HCT116 (cell line): ENCODE results near the gene POC1A. TPM values are rescaled to one million over a fixed set of nuclear protein-coding genes. Genes with fewer than 3 reads are reported as not detected.

ENCODE experiments used
- ATAC-seq: fragments of 200-7000 bp; cut with Tn5 transposase; 2 replicates; pipeline ENCODE4 v1.9.1; 2020; ENCODE audit warnings: mild to moderate bottlenecking, moderate library complexity
- BruUV-seq: library from RNA; stranded (reverse); fragments of 400-500 nt; replicated peaks from 2 replicates; lab custom pipeline; 2021; lab: Mats Ljungman, UMichigan
- CTCF ChIA-PET: fragments of 300-600 bp; sonication (Branson Sonifier 250); formaldehyde crosslinking; loops from one replicate; lab custom pipeline; 2021; ENCODE audit warnings: antibody characterized with exemption; lab: Charles Lee
- POLR2A ChIA-PET: fragments of 300-600, 350-600 bp; sonication (Branson Sonifier 250); formaldehyde crosslinking; loops from one replicate; lab custom pipeline; 2021; ENCODE audit warnings: antibody characterized with exemption; lab: Charles Lee
- RAD21 ChIA-PET, 2 experiments: fragments of 300-600 bp; sonication (Branson Sonifier 250); formaldehyde crosslinking; loops; one replicate each; lab custom pipeline; 2023; ENCODE audit warnings: low total read pairs in 2 of 2; ENCODE audit not compliant: uncharacterized antibody in 2 of 2, unreplicated experiment in 2 of 2, low non-redundant PET in 1 of 2; lab: Charles Lee
- DNase-seq: peaks from one replicate; pipeline ENCODE4 v3.0.0-alpha.2; 2010; ENCODE audit warnings: low read depth, low spot score
- H2AFZ ChIP-seq: fragments of 200-600 bp; shearing (Covaris generic), sonication (generic); 2 replicates; pipeline ENCODE4 v1.6.1; 2017; ENCODE audit warnings: low read depth, mixed run types, mixed read lengths, antibody characterized with exemption, low read length; ENCODE audit not compliant: poor library complexity, severe bottlenecking
- H3K27ac ChIP-seq: 2 replicates; pipeline ENCODE4 v1.5.1; 2012; ENCODE audit warnings: low read depth, low read length
- H3K27me3 ChIP-seq: fragments of 200-600 bp; sonication (generic); 2 replicates; pipeline ENCODE4 v1.6.1; 2016; ENCODE audit warnings: mixed run types, low read length, mixed read lengths; ENCODE audit not compliant: insufficient read depth
- H3K36me3 ChIP-seq, 2 experiments: fragments of 200-500 bp in 1 of 2; fragments of 200-600 bp in 1 of 2; sonication (Bioruptor generic) in 1 of 2; sonication (generic) in 1 of 2; 2 replicates each; pipeline versions ENCODE4 v1.5.1 to v1.6.1; 2014 to 2016; ENCODE audit warnings: low read length in 2 of 2, inconsistent platforms in 1 of 2, mixed read lengths in 1 of 2, mixed run types in 1 of 2; ENCODE audit not compliant: insufficient read depth in 2 of 2, control insufficient read depth in 1 of 2
- H3K4me1 ChIP-seq, 2 experiments: fragments of 200-600 bp in 1 of 2; sonication (generic) in 1 of 2; 2 replicates each; pipeline versions ENCODE4 v1.5.1 to v1.6.1; 2012 to 2017; ENCODE audit warnings: low read length in 2 of 2, inconsistent platforms in 1 of 2, mild to moderate bottlenecking in 1 of 2, mixed read lengths in 1 of 2, mixed run types in 1 of 2, moderate library complexity in 1 of 2; ENCODE audit not compliant: insufficient read depth in 2 of 2, control insufficient read depth in 1 of 2
- H3K4me2 ChIP-seq: fragments of 200-600 bp; sonication (generic); 2 replicates; pipeline ENCODE4 v1.6.1; 2017; ENCODE audit warnings: mixed run types, low read length, mixed read lengths
- H3K4me3 ChIP-seq, 2 experiments: fragments of 200-600 bp in 1 of 2; sonication (generic) in 1 of 2; replicated peaks in 1 of 2; 2 replicates each; pipeline ENCODE4 v1.5.1; 2011 to 2016; ENCODE audit warnings: low read length in 2 of 2, control low read depth in 1 of 2, low read depth in 1 of 2, mild to moderate bottlenecking in 1 of 2, mixed read lengths in 1 of 2, mixed run types in 1 of 2
- H3K79me2 ChIP-seq: fragments of 200-600 bp; sonication (generic); 2 replicates; pipeline ENCODE4 v1.6.1; 2017; ENCODE audit warnings: mild to moderate bottlenecking, mixed run types, low read length, moderate library complexity, mixed read lengths; ENCODE audit not compliant: insufficient read depth
- H3K9ac ChIP-seq: fragments of 200-600 bp; sonication (generic); 2 replicates; pipeline ENCODE4 v1.6.1; 2016; ENCODE audit warnings: low read length, mixed read lengths
- H3K9me2 ChIP-seq: fragments of 200-600 bp; sonication (generic), shearing (Covaris generic); 2 replicates; pipeline ENCODE4 v1.6.1; 2017; ENCODE audit warnings: mixed run types, mild to moderate bottlenecking, moderate library complexity; ENCODE audit not compliant: insufficient read depth
- H3K9me3 ChIP-seq, 2 experiments: fragments of 200-500 bp in 1 of 2; fragments of 200-600 bp in 1 of 2; sonication (Bioruptor generic) in 1 of 2; sonication (generic) in 1 of 2; 2 replicates each; pipeline ENCODE4 v1.6.1; 2014 to 2017; ENCODE audit warnings: low read length in 2 of 2, mixed read lengths in 2 of 2, inconsistent platforms in 1 of 2, low read depth in 1 of 2, mild to moderate bottlenecking in 1 of 2, mixed run types in 1 of 2, moderate library complexity in 1 of 2; ENCODE audit not compliant: control insufficient read depth in 1 of 2, insufficient read depth in 1 of 2
- H4K20me1 ChIP-seq: fragments of 200-600 bp; sonication (generic), shearing (Covaris generic); 2 replicates; pipeline ENCODE4 v1.6.1; 2017; ENCODE audit warnings: mixed run types, mild to moderate bottlenecking, moderate library complexity; ENCODE audit not compliant: insufficient read depth
- CEBPB ChIP-seq: IDR thresholded peaks from 2 replicates; pipeline ENCODE4 v1.6.1; 2012; ENCODE audit warnings: low read depth
- ELF1 ChIP-seq: IDR thresholded peaks from 2 replicates; pipeline ENCODE4 v1.6.1; 2012; ENCODE audit warnings: low read depth, borderline replicate concordance
- EZH2 ChIP-seq: fragments of 200-600 bp; sonication (generic); IDR thresholded peaks from 2 replicates; pipeline ENCODE4 v1.6.1; 2017; ENCODE audit warnings: antibody characterized with exemption, mixed run types
- EZH2phosphoT487 ChIP-seq: fragments of 200-600 bp; IDR thresholded peaks from 2 replicates; pipeline ENCODE4 v1.6.1; 2018; ENCODE audit warnings: antibody characterized with exemption, borderline replicate concordance
- FOSL1 ChIP-seq: IDR thresholded peaks from 2 replicates; pipeline ENCODE4 v1.6.1; 2012; ENCODE audit warnings: low read depth
- POLR2A ChIP-seq: IDR thresholded peaks from 2 replicates; pipeline ENCODE4 v1.7.0; 2011; ENCODE audit warnings: borderline replicate concordance; ENCODE audit not compliant: insufficient read depth, insufficient read length; ENCODE audit errors: extremely low read depth
- SP1 ChIP-seq: IDR thresholded peaks from 2 replicates; pipeline ENCODE4 v1.6.1; 2012; ENCODE audit warnings: low read depth
- SRF ChIP-seq: IDR thresholded peaks from 2 replicates; pipeline ENCODE4 v1.6.1; 2012; ENCODE audit warnings: low read depth
- TCF7L2 ChIP-seq: IDR thresholded peaks from 2 replicates; pipeline ENCODE4 v1.7.0; 2011; ENCODE audit warnings: borderline replicate concordance, inconsistent platforms; ENCODE audit not compliant: insufficient read depth, insufficient read length; ENCODE audit errors: extremely low read depth
- intact Hi-C: fragments of 100-400 bp; cut with micrococcal nuclease; formaldehyde crosslinking; loops from 2 replicates; pipeline ENCODE4 v1.10.0; 2022
- total RNA-seq: library from RNA; stranded (reverse); gene quantifications from one replicate; pipeline ENCODE4 v1.2.1, GENCODE V29; 2021; ENCODE audit not compliant: unreplicated experiment
- TF ChIP-seq, protein P1 (sequence below): IDR thresholded peaks from 2 replicates; pipeline ENCODE4 v1.6.1; 2012
- TF ChIP-seq, protein P2 (sequence below): IDR thresholded peaks from 2 replicates; pipeline ENCODE4 v1.6.1; 2012

POC1A gene
- total RNA-seq, 1 experiment from 2014 or later, result 34.0 TPM

DNA sequence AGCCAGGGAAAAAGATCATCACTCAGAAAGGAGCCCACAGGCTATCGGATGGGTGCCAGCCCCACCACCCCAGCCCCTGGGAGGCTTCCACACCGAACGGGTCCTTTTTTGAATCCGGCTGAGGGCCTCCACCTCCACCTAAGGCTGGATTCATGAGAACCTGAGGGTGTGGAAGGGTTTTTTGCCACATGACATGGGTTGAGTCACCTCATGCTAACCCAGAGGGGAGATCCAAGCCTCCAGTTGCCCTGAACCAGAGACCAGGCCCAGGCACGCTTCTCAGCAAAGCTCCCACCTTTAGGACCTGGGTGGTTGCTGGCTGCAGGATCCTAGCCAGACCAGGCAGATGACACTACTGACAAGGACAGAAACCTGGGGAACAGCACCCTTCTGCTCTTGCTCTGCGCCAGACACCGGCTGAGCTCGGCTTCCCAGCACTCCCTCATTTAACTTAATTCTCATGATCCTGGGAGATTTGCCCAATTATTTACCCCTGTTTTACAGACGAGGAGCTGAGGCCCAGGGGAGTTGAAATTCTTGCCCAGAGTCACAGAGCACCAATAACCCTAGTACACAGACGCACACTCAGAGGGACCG lies 123.4 kb downstream of the POC1A start:
- H3K27ac ChIP-seq, result no peak overlapping the region
- ChIA-PET RAD21 (no interaction called here), CTCF (interaction anchor here (2.8 kb wide), 1 partner anchor 22 kb away, joined by 7 read pairs; no protein-coding TSS in a partner anchor), POLR2A (no interaction called here)
- H3K9me2 ChIP-seq, result no peaks in the 10 kb centered on the region
- H4K20me1 ChIP-seq, result no peaks in the 10 kb centered on the region
- no peaks in the 10 kb centered on the region for H3K9me3 ChIP-seq
- no peaks in the 10 kb centered on the region for H3K27me3 ChIP-seq
- BruUV-seq, result no TSS peak
- TF ChIP-seq CEBPB (no peak), EZH2 (no peak)
- no peak overlapping the region for H3K4me3 ChIP-seq
- H2AFZ ChIP-seq, result no peak overlapping the region
- intact Hi-C loops, result no loop called here
- H3K9ac ChIP-seq, result no peak overlapping the region
- H3K4me1 ChIP-seq, result peaks cover 4 to 15% of the 10 kb centered on the region in 2 experiments
- H3K79me2 ChIP-seq, result no peaks in the 10 kb centered on the region
- ATAC-seq (no peak), DNase-seq (no peak)
- H3K36me3 ChIP-seq, result no peaks in the 10 kb centered on the region
- no peak overlapping the region for H3K4me2 ChIP-seq

DNA sequence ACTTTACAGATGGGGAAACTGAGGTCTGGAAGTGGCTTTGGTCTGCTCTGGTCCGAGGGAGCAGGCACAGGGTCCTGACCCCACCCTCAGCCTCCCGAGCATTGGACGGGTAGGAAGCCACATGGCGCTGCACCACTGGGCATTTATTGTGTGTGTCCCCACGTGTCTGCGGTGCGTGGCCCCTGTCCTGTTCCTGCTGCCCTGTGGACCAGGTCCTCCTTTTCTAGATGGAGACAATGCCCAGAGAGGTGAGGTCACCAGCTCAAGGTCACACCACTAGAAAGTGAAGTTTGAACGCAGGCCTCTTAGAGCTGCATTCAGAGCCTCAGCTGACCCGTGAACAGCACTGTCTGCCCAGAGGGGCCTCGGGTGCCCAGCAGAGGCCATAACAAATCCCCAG lies 124.7 kb downstream of the POC1A start:
- Histone ChIP-seq H3K9ac (no peak overlapping the region), H4K20me1 (no peaks in the 10 kb centered on the region), H2AFZ (no peak overlapping the region), H3K27ac (no peak overlapping the region), H3K4me1 (peaks cover 4 to 15% of the 10 kb centered on the region in 2 experiments), H3K27me3 (no peaks in the 10 kb centered on the region), H3K9me2 (no peaks in the 10 kb centered on the region), H3K79me2 (no peaks in the 10 kb centered on the region), H3K4me2 (no peak overlapping the region), H3K36me3 (no peaks in the 10 kb centered on the region), H3K9me3 (no peaks in the 10 kb centered on the region), H3K4me3 (no peak overlapping the region)
- TF ChIP-seq SRF (no peak), TCF7L2 (no peak), FOSL1 (no peak), EZH2phosphoT487 (no peak), ELF1 (no peak), POLR2A (no peak), SP1 (no peak)
- TF ChIP-seq, protein P1, sequence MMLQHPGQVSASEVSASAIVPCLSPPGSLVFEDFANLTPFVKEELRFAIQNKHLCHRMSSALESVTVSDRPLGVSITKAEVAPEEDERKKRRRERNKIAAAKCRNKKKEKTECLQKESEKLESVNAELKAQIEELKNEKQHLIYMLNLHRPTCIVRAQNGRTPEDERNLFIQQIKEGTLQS, result no peak
- TF ChIP-seq, protein P2, sequence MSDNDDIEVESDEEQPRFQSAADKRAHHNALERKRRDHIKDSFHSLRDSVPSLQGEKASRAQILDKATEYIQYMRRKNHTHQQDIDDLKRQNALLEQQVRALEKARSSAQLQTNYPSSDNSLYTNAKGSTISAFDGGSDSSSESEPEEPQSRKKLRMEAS, result no peak
- ChIA-PET POLR2A (no interaction called here), RAD21 (no interaction called here), CTCF (interaction anchor here (2.8 kb wide), 1 partner anchor 23 kb away, joined by 7 read pairs; no protein-coding TSS in a partner anchor)
- DNase-seq, result no peak
- no peak for ATAC-seq
- BruUV-seq, result no TSS peak
- intact Hi-C loops, result no loop called here
